ENCODE measurements around the gene MAP2K6. TPM values are rescaled to one million over a fixed set of nuclear protein-coding genes. Genes with fewer than 3 reads are reported as not detected.

MAP2K6 gene
- total RNA-seq, 1 experiment from 2014 or later = 43.0 TPM

GRCh38 chr17:69560987-69561441, 146.5 kb downstream of the MAP2K6 start:
- Mint-ChIP-seq H3K27me3 (ENCODE audit: low read depth) (no peaks in the 10 kb centered on the region), H3K36me3 (peaks cover 3% of the 10 kb centered on the region; the same call in 1 of the 2 replicates), H3K9me3 (peaks cover 7% of the 10 kb centered on the region), H3K4me1 (no peaks in the 10 kb centered on the region), H3K4me3 (no peak overlapping the region), H3K27ac (no peak overlapping the region)
- DNase-seq (ENCODE audit: low spot score) = no peak
- TF ChIP-seq SOX15 (CRISPR knock-in tag; IDR thresholded peaks at IDR 0.05) = no peak
- no peak for TF ChIP-seq ZNF121 (CRISPR knock-in tag; IDR thresholded peaks at IDR 0.05)
- no peak for TF ChIP-seq NR2C2 (CRISPR knock-in tag; IDR thresholded peaks at IDR 0.05)
- no peak for TF ChIP-seq ZNF396 (CRISPR knock-in tag; IDR thresholded peaks at IDR 0.05; ENCODE audit: borderline replicate concordance)
- TF ChIP-seq E2F4 (CRISPR knock-in tag; IDR thresholded peaks at IDR 0.05; ENCODE audit: borderline replicate concordance, low read depth) = no peak
- no peak for TF ChIP-seq STAT6 (CRISPR knock-in tag; conservative IDR thresholded peaks at IDR 0.05; ENCODE audit: low read depth)
- ATAC-seq = no peak
- POLR2A ChIA-PET = interaction anchor here (0.6 kb wide), 1 partner anchor 202 kb away, joined by 3 read pairs; no protein-coding TSS in a partner anchor
- CTCF ChIA-PET = interaction anchor here (1.3 kb wide), 1 partner anchor 46 kb away, joined by 5 read pairs; no protein-coding TSS in a partner anchor

- no peak for ATAC-seq
- H3K27ac Mint-ChIP-seq = no peak overlapping the region
- H3K36me3 Mint-ChIP-seq = peaks cover 3% of the 10 kb centered on the region; the same call in 1 of the 2 replicates
- no peak overlapping the region for H3K4me3 Mint-ChIP-seq
- no peaks in the 10 kb centered on the region for H3K4me1 Mint-ChIP-seq
- ChIA-PET POLR2A (interaction anchor here (0.6 kb wide), 1 partner anchor 203 kb away, joined by 3 read pairs; no protein-coding TSS in a partner anchor), CTCF (interaction anchor here (1.3 kb wide), 1 partner anchor 45 kb away, joined by 5 read pairs; no protein-coding TSS in a partner anchor)
- H3K9me3 Mint-ChIP-seq = peaks cover 7% of the 10 kb centered on the region
- no peaks in the 10 kb centered on the region for H3K27me3 Mint-ChIP-seq (ENCODE audit: low read depth)
- no peak for TF ChIP-seq ATF2 (CRISPR knock-in tag; IDR thresholded peaks at IDR 0.05; ENCODE audit: borderline replicate concordance, low read depth)
- no peak for TF ChIP-seq FOXJ3 (CRISPR knock-in tag; IDR thresholded peaks at IDR 0.05; ENCODE audit: borderline replicate concordance)
- TF ChIP-seq HMGXB4 (CRISPR knock-in tag; IDR thresholded peaks at IDR 0.05) = no peak
- no peak for TF ChIP-seq IRF1 (CRISPR knock-in tag; IDR thresholded peaks at IDR 0.05)
- no peak for TF ChIP-seq ZNF425 (CRISPR knock-in tag; conservative IDR thresholded peaks at IDR 0.05)
- DNase-seq (ENCODE audit: low spot score) = no peak
Measured at GRCh38 chr17:69561462-69561861, 147.0 kb downstream of the MAP2K6 start.
